ENCODE data around the gene IQGAP2.

DNA sequence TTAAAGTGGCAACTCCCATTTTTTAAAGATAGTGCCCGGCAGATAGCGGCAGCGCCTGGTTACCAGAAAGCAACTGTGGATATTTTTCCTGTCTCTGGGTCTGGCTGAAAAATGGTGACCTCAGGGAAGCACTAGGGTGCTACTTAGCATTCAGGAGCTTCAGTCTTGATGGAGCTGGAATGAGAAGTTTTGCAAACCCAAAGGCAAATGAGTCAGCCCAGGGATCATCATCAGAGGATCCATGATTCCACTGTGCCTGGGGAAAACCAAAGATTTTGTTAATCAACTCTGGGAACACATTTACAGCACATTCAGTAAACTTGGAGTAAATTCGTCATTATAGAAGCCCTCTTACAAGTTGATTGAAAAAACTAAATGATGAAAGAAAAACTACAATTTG is 339.5 kb downstream of the IQGAP2 start:
- no peak for TF ChIP-seq KDM4B (IDR thresholded peaks at IDR 0.05; ENCODE audit: borderline replicate concordance in 2 of 2, low read depth in 1 of 2)
- TF ChIP-seq ZNF263 (CRISPR knock-in tag; IDR thresholded peaks at IDR 0.05; ENCODE audit: borderline replicate concordance): no peak
- TF ChIP-seq SMC3 (conservative IDR thresholded peaks at IDR 0.05; ENCODE audit: insufficient read depth, low read depth, low read length): no peak
- TF ChIP-seq, protein P1, sequence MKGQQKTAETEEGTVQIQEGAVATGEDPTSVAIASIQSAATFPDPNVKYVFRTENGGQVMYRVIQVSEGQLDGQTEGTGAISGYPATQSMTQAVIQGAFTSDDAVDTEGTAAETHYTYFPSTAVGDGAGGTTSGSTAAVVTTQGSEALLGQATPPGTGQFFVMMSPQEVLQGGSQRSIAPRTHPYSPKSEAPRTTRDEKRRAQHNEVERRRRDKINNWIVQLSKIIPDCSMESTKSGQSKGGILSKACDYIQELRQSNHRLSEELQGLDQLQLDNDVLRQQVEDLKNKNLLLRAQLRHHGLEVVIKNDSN (CRISPR knock-in tag; IDR thresholded peaks at IDR 0.05): no peak
- no peak for TF ChIP-seq BHLHE40 (IDR thresholded peaks at IDR 0.05; ENCODE audit: low read length)
- TF ChIP-seq, protein P2, sequence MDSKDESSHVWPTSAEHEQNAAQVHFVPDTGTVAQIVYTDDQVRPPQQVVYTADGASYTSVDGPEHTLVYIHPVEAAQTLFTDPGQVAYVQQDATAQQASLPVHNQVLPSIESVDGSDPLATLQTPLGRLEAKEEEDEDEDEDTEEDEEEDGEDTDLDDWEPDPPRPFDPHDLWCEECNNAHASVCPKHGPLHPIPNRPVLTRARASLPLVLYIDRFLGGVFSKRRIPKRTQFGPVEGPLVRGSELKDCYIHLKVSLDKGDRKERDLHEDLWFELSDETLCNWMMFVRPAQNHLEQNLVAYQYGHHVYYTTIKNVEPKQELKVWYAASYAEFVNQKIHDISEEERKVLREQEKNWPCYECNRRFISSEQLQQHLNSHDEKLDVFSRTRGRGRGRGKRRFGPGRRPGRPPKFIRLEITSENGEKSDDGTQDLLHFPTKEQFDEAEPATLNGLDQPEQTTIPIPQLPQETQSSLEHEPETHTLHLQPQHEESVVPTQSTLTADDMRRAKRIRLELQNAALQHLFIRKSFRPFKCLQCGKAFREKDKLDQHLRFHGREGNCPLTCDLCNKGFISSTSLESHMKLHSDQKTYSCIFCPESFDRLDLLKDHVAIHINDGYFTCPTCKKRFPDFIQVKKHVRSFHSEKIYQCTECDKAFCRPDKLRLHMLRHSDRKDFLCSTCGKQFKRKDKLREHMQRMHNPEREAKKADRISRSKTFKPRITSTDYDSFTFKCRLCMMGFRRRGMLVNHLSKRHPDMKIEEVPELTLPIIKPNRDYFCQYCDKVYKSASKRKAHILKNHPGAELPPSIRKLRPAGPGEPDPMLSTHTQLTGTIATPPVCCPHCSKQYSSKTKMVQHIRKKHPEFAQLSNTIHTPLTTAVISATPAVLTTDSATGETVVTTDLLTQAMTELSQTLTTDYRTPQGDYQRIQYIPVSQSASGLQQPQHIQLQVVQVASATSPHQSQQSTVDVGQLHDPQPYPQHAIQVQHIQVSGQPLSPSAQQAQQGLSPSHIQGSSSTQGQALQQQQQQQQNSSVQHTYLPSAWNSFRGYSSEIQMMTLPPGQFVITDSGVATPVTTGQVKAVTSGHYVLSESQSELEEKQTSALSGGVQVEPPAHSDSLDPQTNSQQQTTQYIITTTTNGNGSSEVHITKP (IDR thresholded peaks at IDR 0.05; ENCODE audit: partially characterized antibody): no peak
